IMR-90 (cell line): ENCODE results near the gene DOCK4. TPM values are rescaled to one million over a fixed set of nuclear protein-coding genes. Genes with fewer than 3 reads are reported as not detected.

Experiments
- ATAC-seq: fragments of 200-7000 bp; cut with Tn5 transposase; 2 replicates; pipeline ENCODE4 v1.9.1; 2020; ENCODE audit warnings: low read depth, mild to moderate bottlenecking, moderate library complexity
- BruUV-seq: library from RNA; stranded (reverse); fragments of 400-500 nt; replicated peaks from 2 replicates; lab custom pipeline; 2021; lab: Mats Ljungman, UMichigan
- CTCF ChIA-PET: fragments of 300-600 bp; formaldehyde crosslinking; extraction: SDS; loops from one replicate; lab custom pipeline; 2021; ENCODE audit warnings: antibody characterized with exemption; lab: Yijun Ruan, JAX
- POLR2A ChIA-PET: fragments of 300-600 bp; sonication (Branson Sonifier 250); formaldehyde crosslinking; loops from one replicate; lab custom pipeline; 2022; ENCODE audit warnings: antibody characterized with exemption; ENCODE audit not compliant: unreplicated experiment; lab: Charles Lee
- DNase-seq: peaks from one replicate; pipeline ENCODE4 v3.0.0; 2013
- H2AFZ ChIP-seq: replicated peaks from 2 replicates; pipeline ENCODE3; 2013; ENCODE audit warnings: low read length, mild to moderate bottlenecking; ENCODE audit not compliant: poor library complexity
- H2AK5ac ChIP-seq: 2 replicates; pipeline ENCODE4 v1.6.1; 2013; ENCODE audit warnings: low read depth, low read length, inconsistent platforms
- H2AK9ac ChIP-seq: replicated peaks from 2 replicates; pipeline ENCODE3; 2013; ENCODE audit warnings: mild to moderate bottlenecking, low read depth, low read length, moderate library complexity; ENCODE audit not compliant: poor library complexity
- H2BK120ac ChIP-seq: 2 replicates; pipeline ENCODE4 v1.6.1; 2013; ENCODE audit warnings: low read depth, low read length, inconsistent platforms
- H2BK15ac ChIP-seq: 3 replicates; pipeline ENCODE4 v1.6.1; 2013; ENCODE audit warnings: low read depth, low read length, inconsistent platforms
- H2BK20ac ChIP-seq: 2 replicates; pipeline ENCODE4 v1.6.1; 2013; ENCODE audit warnings: low read depth, mild to moderate bottlenecking, inconsistent platforms, low read length, moderate library complexity
- H2BK5ac ChIP-seq: 2 replicates; pipeline ENCODE4 v1.6.1; 2013; ENCODE audit warnings: mild to moderate bottlenecking, low read depth, low read length, inconsistent platforms; ENCODE audit not compliant: poor library complexity, severe bottlenecking
- H3K14ac ChIP-seq: replicated peaks from 2 replicates; pipeline ENCODE4 v1.6.1; 2013; ENCODE audit warnings: low read depth, low read length, inconsistent platforms
- H3K18ac ChIP-seq: 2 replicates; pipeline ENCODE4 v1.6.1; 2013; ENCODE audit warnings: low read depth, low read length, control low read depth
- H3K23ac ChIP-seq: 2 replicates; pipeline ENCODE4 v1.6.1; 2013; ENCODE audit warnings: low read depth, low read length, inconsistent platforms
- H3K27ac ChIP-seq: 2 replicates; pipeline ENCODE4 v1.5.1; 2013; ENCODE audit warnings: mild to moderate bottlenecking, control low read depth, low read length; ENCODE audit not compliant: insufficient read depth
- H3K27me3 ChIP-seq: 2 replicates; pipeline ENCODE4 v1.6.1; 2013; ENCODE audit warnings: low read length; ENCODE audit not compliant: control insufficient read depth, insufficient read depth
- H3K36me3 ChIP-seq: 2 replicates; pipeline ENCODE4 v1.6.1; 2013; ENCODE audit warnings: low read length, mixed read lengths; ENCODE audit not compliant: control insufficient read depth, insufficient read depth
- H3K4ac ChIP-seq: 2 replicates; pipeline ENCODE4 v1.6.1; 2013; ENCODE audit warnings: low read depth, low read length, inconsistent platforms
- H3K4me1 ChIP-seq: 2 replicates; pipeline ENCODE4 v1.6.1; 2013; ENCODE audit warnings: low read length, mixed read lengths; ENCODE audit not compliant: control insufficient read depth, insufficient read depth
- H3K4me2 ChIP-seq: 2 replicates; pipeline ENCODE4 v1.6.1; 2013; ENCODE audit warnings: low read depth, mild to moderate bottlenecking, control low read depth, low read length, moderate library complexity
- H3K4me3 ChIP-seq: 2 replicates; pipeline ENCODE4 v1.5.1; 2013; ENCODE audit warnings: low read depth, mild to moderate bottlenecking, control low read depth, low read length, moderate library complexity; ENCODE audit not compliant: insufficient read depth
- H3K56ac ChIP-seq: 2 replicates; pipeline ENCODE4 v1.6.1; 2013; ENCODE audit warnings: low read length, inconsistent platforms; ENCODE audit not compliant: insufficient read depth; ENCODE audit errors: extremely low read depth
- H3K79me1 ChIP-seq, 2 experiments: 2 replicates each; pipeline ENCODE4 v1.6.1; 2013; ENCODE audit warnings: low read length in 2 of 2, inconsistent platforms in 1 of 2, low read depth in 1 of 2
- H3K9ac ChIP-seq: 2 replicates; pipeline ENCODE4 v1.6.1; 2013; ENCODE audit warnings: low read depth, low read length, control low read depth
- H3K9me1 ChIP-seq: 2 replicates; pipeline ENCODE4 v1.6.1; 2013; ENCODE audit warnings: low read length, inconsistent platforms; ENCODE audit not compliant: insufficient read depth
- H3K9me3 ChIP-seq: 2 replicates; pipeline ENCODE4 v1.6.1; 2013; ENCODE audit warnings: low read length; ENCODE audit not compliant: control insufficient read depth, insufficient read depth
- H4K20me1 ChIP-seq: 2 replicates; pipeline ENCODE4 v1.6.1; 2013; ENCODE audit warnings: low read length, inconsistent platforms; ENCODE audit not compliant: insufficient read depth
- H4K5ac ChIP-seq: 2 replicates; pipeline ENCODE4 v1.6.1; 2013; ENCODE audit warnings: mild to moderate bottlenecking, low read depth, low read length, control low read depth
- H4K8ac ChIP-seq, 2 experiments: 2 replicates each; pipeline ENCODE4 v1.6.1; 2013; ENCODE audit warnings: low read depth in 2 of 2, low read length in 2 of 2, control low read depth in 1 of 2, inconsistent platforms in 1 of 2
- H4K91ac ChIP-seq: 2 replicates; pipeline ENCODE4 v1.6.1; 2013; ENCODE audit warnings: low read depth, low read length, inconsistent platforms; ENCODE audit not compliant: insufficient read depth
- BHLHE40 ChIP-seq: fragments of 150-350 bp; IDR thresholded peaks from 2 replicates; pipeline ENCODE4 v1.6.1; 2016; ENCODE audit warnings: mild to moderate bottlenecking, low read depth, low read length
- CEBPB ChIP-seq: IDR thresholded peaks from 2 replicates; pipeline ENCODE4 v1.6.1; 2012; ENCODE audit warnings: low read depth, low read length, improper control_type of control experiment
- CHD1 ChIP-seq: IDR thresholded peaks from 2 replicates; pipeline ENCODE4 v1.6.1; 2012; ENCODE audit warnings: low read depth, low read length, improper control_type of control experiment
- CTCF ChIP-seq: conservative IDR thresholded peaks from 2 replicates; pipeline ENCODE4 v1.5.1; 2012; ENCODE audit warnings: mild to moderate bottlenecking, low read depth, low read length, improper control_type of control experiment
- ELK1 ChIP-seq: fragments of 150-350 bp; IDR thresholded peaks from 2 replicates; pipeline ENCODE4 v1.6.1; 2016; ENCODE audit warnings: low read depth, mild to moderate bottlenecking, low read length, moderate library complexity, borderline replicate concordance
- FOS ChIP-seq: fragments of 150-350 bp; IDR thresholded peaks from 2 replicates; pipeline ENCODE4 v1.6.1; 2016; ENCODE audit warnings: low read depth, low read length
- MAFK ChIP-seq: IDR thresholded peaks from 2 replicates; pipeline ENCODE4 v1.6.1; 2012; ENCODE audit warnings: low read depth, low read length, improper control_type of control experiment
- MAZ ChIP-seq: IDR thresholded peaks from 2 replicates; pipeline ENCODE4 v1.6.1; 2012; ENCODE audit warnings: low read depth, mild to moderate bottlenecking, low read length, improper control_type of control experiment, moderate library complexity, borderline replicate concordance
- MXI1 ChIP-seq: IDR thresholded peaks from 2 replicates; pipeline ENCODE4 v1.6.1; 2012; ENCODE audit warnings: low read depth, mild to moderate bottlenecking, low read length, moderate library complexity, borderline replicate concordance
- NFE2L2 ChIP-seq: fragments of 150-350 bp; IDR thresholded peaks from 2 replicates; pipeline ENCODE4 v1.6.1; 2016; ENCODE audit warnings: low read depth, mild to moderate bottlenecking, low read length
- POLR2A ChIP-seq: IDR thresholded peaks from 2 replicates; pipeline ENCODE4 v1.6.1; 2012; ENCODE audit warnings: mild to moderate bottlenecking, low read depth, low read length
- RAD21 ChIP-seq: IDR thresholded peaks from 2 replicates; pipeline ENCODE4 v1.6.1; 2012; ENCODE audit warnings: low read length, improper control_type of control experiment
- RCOR1 ChIP-seq: IDR thresholded peaks from 2 replicates; pipeline ENCODE4 v1.6.1; 2012; ENCODE audit warnings: mild to moderate bottlenecking, low read length, improper control_type of control experiment; ENCODE audit not compliant: insufficient replicate concordance
- RFX5 ChIP-seq: IDR thresholded peaks from 2 replicates; pipeline ENCODE4 v1.8.0; 2012; ENCODE audit warnings: low read depth, mild to moderate bottlenecking, low read length, moderate library complexity
- SMC3 ChIP-seq: fragments of 150-350 bp; IDR thresholded peaks from 2 replicates; pipeline ENCODE4 v1.6.1; 2016; ENCODE audit warnings: low read depth, mild to moderate bottlenecking, antibody characterized with exemption, low read length, moderate library complexity
- USF2 ChIP-seq: fragments of 150-350 bp; IDR thresholded peaks from 2 replicates; pipeline ENCODE4 v1.6.1; 2017; ENCODE audit warnings: mild to moderate bottlenecking, antibody characterized with exemption, low read length, low read depth
- dilution Hi-C: fragments of 300-500 bp; cut with HindIII; formaldehyde crosslinking; loops from one replicate; pipeline ENCODE4 v1.14.3; 2018; ENCODE audit warnings: low sequenced_read_pairs; ENCODE audit not compliant: unreplicated experiment
- in situ Hi-C: fragments of 300-500 bp; cut with MboI; formaldehyde crosslinking; loops from 3 replicates; pipeline ENCODE4 v1.14.3; 2019; ENCODE audit warnings: low sequenced_read_pairs, inconsistent platforms, mixed read lengths
- intact Hi-C: fragments of 100-400 bp; cut with micrococcal nuclease; formaldehyde crosslinking; loops from 2 replicates; pipeline ENCODE4 v1.10.0; 2022
- polyA plus RNA-seq, 3 experiments: library from polyadenylated mRNA; depleted of rRNA; stranded (reverse); fragments of >200 nt; gene quantifications; 2 replicates each; pipeline ENCODE4 v1.2.3, GENCODE V29; 2012; ENCODE audit warnings: low replicate concordance in 1 of 3
- total RNA-seq: library from RNA; depleted of rRNA; stranded (reverse); fragments of >200 nt; gene quantifications from 2 replicates; pipeline ENCODE4 v1.2.3, GENCODE V29; 2012

The DOCK4 gene
- total and polyA plus RNA-seq, 2 of the 4 experiments (the other 2 are of a cell fraction), result 4.4 to 12.2 TPM

GRCh38 chr7:111951052-111951451 is 255.1 kb downstream of the DOCK4 start:
- no TSS peak for BruUV-seq
- H4K8ac ChIP-seq, result no peak overlapping the region
- no peaks in the 10 kb centered on the region for H3K4me1 ChIP-seq
- dilution Hi-C loops, result no loop called here
- no peak overlapping the region for H2BK5ac ChIP-seq
- H3K14ac ChIP-seq, result no peak overlapping the region
- no peak overlapping the region for H4K91ac ChIP-seq
- H2AFZ ChIP-seq, result no peak overlapping the region
- no peak overlapping the region for H2BK15ac ChIP-seq
- TF ChIP-seq USF2 (no peak), NFE2L2 (no peak), MXI1 (no peak), POLR2A (no peak), CTCF (no peak), CEBPB (no peak), MAFK (no peak), RCOR1 (no peak), ELK1 (no peak), BHLHE40 (no peak), FOS (no peak), RFX5 (no peak), SMC3 (no peak), CHD1 (no peak), RAD21 (no peak), MAZ (no peak)
- no peak overlapping the region for H3K27ac ChIP-seq
- H3K79me1 ChIP-seq, result no peaks in the 10 kb centered on the region
- H3K56ac ChIP-seq, result no peak overlapping the region
- DNase-seq, result no peak
- no peaks in the 10 kb centered on the region for H3K27me3 ChIP-seq
- H2BK20ac ChIP-seq, result no peak overlapping the region
- no peak overlapping the region for H3K4me3 ChIP-seq
- H3K23ac ChIP-seq, result no peak overlapping the region
- no peak overlapping the region for H3K4me2 ChIP-seq
- intact Hi-C loops, result loop anchor here (10.0 kb wide), 2 partner anchors 464 to 1254 kb away; no protein-coding TSS in a partner anchor
- no peaks in the 10 kb centered on the region for H3K9me3 ChIP-seq
- H4K5ac ChIP-seq, result no peak overlapping the region
- no peak overlapping the region for H2AK5ac ChIP-seq
- in situ Hi-C loops, result no loop called here
- H3K4ac ChIP-seq, result no peak overlapping the region
- H3K36me3 ChIP-seq, result no peaks in the 10 kb centered on the region; the same call in 1 of the 2 replicates
- H2BK120ac ChIP-seq, result no peak overlapping the region
- H2AK9ac ChIP-seq, result no peak overlapping the region
- ChIA-PET POLR2A (no interaction called here), CTCF (no interaction called here)
- no peak overlapping the region for H3K18ac ChIP-seq
- ATAC-seq, result no peak
- H4K20me1 ChIP-seq, result no peaks in the 10 kb centered on the region
- no peaks in the 10 kb centered on the region for H3K9me1 ChIP-seq
- no peak overlapping the region for H3K9ac ChIP-seq
